ENCODE data around the gene EEA1.

DNA sequence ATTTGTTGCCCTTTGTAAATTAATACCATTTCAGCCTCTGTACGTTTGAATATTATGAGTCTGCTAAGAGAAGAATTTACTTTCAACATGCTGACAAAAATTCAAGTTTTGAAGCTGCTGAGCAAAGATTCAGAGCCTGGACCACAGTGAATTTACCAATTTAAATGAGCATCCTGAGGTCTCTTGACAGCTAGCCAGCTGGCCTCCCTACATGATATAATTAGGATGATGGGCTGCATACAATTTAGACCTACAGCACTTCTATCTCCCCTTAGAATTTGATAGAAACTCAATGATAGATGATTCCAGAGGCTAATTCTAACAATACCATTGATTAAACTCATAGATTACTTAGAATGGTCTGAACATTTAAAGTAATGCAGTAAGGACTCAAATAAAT is 10.0 kb upstream of the EEA1 start:
- TF ChIP-seq, protein P1, sequence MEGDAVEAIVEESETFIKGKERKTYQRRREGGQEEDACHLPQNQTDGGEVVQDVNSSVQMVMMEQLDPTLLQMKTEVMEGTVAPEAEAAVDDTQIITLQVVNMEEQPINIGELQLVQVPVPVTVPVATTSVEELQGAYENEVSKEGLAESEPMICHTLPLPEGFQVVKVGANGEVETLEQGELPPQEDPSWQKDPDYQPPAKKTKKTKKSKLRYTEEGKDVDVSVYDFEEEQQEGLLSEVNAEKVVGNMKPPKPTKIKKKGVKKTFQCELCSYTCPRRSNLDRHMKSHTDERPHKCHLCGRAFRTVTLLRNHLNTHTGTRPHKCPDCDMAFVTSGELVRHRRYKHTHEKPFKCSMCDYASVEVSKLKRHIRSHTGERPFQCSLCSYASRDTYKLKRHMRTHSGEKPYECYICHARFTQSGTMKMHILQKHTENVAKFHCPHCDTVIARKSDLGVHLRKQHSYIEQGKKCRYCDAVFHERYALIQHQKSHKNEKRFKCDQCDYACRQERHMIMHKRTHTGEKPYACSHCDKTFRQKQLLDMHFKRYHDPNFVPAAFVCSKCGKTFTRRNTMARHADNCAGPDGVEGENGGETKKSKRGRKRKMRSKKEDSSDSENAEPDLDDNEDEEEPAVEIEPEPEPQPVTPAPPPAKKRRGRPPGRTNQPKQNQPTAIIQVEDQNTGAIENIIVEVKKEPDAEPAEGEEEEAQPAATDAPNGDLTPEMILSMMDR (IDR thresholded peaks at IDR 0.05): no peak
- TF ChIP-seq EHF (CRISPR knock-in tag; IDR thresholded peaks at IDR 0.05): no peak
- TF ChIP-seq PHF8 (IDR thresholded peaks at IDR 0.05; ENCODE audit: borderline replicate concordance, low read depth): no peak
- TF ChIP-seq EP300 (IDR thresholded peaks at IDR 0.05): no peak

Data from A549 (cell line).